H1 (cell line): ENCODE measurements around the gene USP53. TPM values are rescaled to one million over a fixed set of nuclear protein-coding genes. Genes with fewer than 3 reads are reported as not detected.

ENCODE experiments used
- CTCF ChIA-PET: fragments of 300-600 bp; sonication (Branson Sonifier 250); formaldehyde crosslinking; loops from one replicate; lab custom pipeline; 2021; ENCODE audit not compliant: partially characterized antibody; lab: Charles Lee
- POLR2A ChIA-PET: fragments of 300-600 bp; sonication (Branson Sonifier 250); formaldehyde crosslinking; loops from one replicate; lab custom pipeline; 2021; ENCODE audit warnings: inconsistent platforms; ENCODE audit not compliant: partially characterized antibody; lab: Charles Lee
- DNase-seq, 2 experiments: peaks; one replicate each; pipeline versions ENCODE4 v3.0.0 to v3.0.0-alpha.2; 2010 to 2022; ENCODE audit warnings: low spot score in 2 of 2, low read depth in 1 of 2, mixed read lengths in 1 of 2
- FAIRE-seq: peaks from 2 replicates; lab custom pipeline; 2011; peaks lifted over from hg19 to GRCh38; lab: Jason Lieb, UNC
- H2AFZ ChIP-seq: 2 replicates; pipeline ENCODE4 v1.8.1; 2012; ENCODE audit warnings: low read length, inconsistent platforms
- H2AK5ac ChIP-seq: 2 replicates; pipeline ENCODE4 v1.6.1; 2013; ENCODE audit warnings: low read depth, low read length
- H2BK120ac ChIP-seq: replicated peaks from 2 replicates; pipeline ENCODE3; 2013; ENCODE audit warnings: low read depth, low read length, inconsistent platforms
- H2BK12ac ChIP-seq: 2 replicates; pipeline ENCODE4 v1.6.1; 2013; ENCODE audit warnings: low read depth, low read length
- H2BK15ac ChIP-seq: 2 replicates; pipeline ENCODE4 v1.6.1; 2013; ENCODE audit warnings: low read length
- H2BK20ac ChIP-seq: 2 replicates; pipeline ENCODE4 v1.6.1; 2013; ENCODE audit warnings: low read length
- H2BK5ac ChIP-seq: 2 replicates; pipeline ENCODE4 v1.6.1; 2013; ENCODE audit warnings: low read depth, low read length
- H3K14ac ChIP-seq: 2 replicates; pipeline ENCODE4 v1.6.1; 2013; ENCODE audit warnings: inconsistent platforms; ENCODE audit not compliant: insufficient read length
- H3K18ac ChIP-seq: 2 replicates; pipeline ENCODE4 v1.6.1; 2013; ENCODE audit warnings: low read length; ENCODE audit errors: extremely low read depth
- H3K23ac ChIP-seq: 2 replicates; pipeline ENCODE4 v1.6.1; 2013; ENCODE audit warnings: inconsistent platforms; ENCODE audit not compliant: insufficient read length
- H3K23me2 ChIP-seq: 2 replicates; pipeline ENCODE4 v1.6.1; 2013; ENCODE audit warnings: low read depth, low read length
- H3K27ac ChIP-seq: 2 replicates; pipeline ENCODE4 v1.6.1; 2011; ENCODE audit warnings: low read depth, low read length, inconsistent platforms
- H3K27me3 ChIP-seq, 4 experiments: replicated peaks in 1 of 4; 1 replicate in 1 of 4; 2 replicates in 3 of 4; pipeline versions ENCODE4 v1.6.1 to v1.8.1; 2011 to 2013; ENCODE audit warnings: low read length in 3 of 4, mild to moderate bottlenecking in 3 of 4, inconsistent platforms in 2 of 4, mixed read lengths in 2 of 4, moderate library complexity in 1 of 4; ENCODE audit not compliant: control insufficient read depth in 3 of 4, insufficient read depth in 3 of 4; ENCODE audit errors: extremely low read depth in 1 of 4
- H3K36me3 ChIP-seq, 4 experiments: 2 replicates each; pipeline versions ENCODE4 v1.6.1 to v1.8.1; 2011 to 2013; ENCODE audit warnings: mild to moderate bottlenecking in 4 of 4, low read length in 3 of 4, moderate library complexity in 2 of 4, control low read depth in 1 of 4, inconsistent platforms in 1 of 4; ENCODE audit not compliant: insufficient read depth in 4 of 4, control insufficient read depth in 2 of 4
- H3K4ac ChIP-seq: replicated peaks from 2 replicates; pipeline ENCODE3; 2013; ENCODE audit warnings: low read length, low read depth, mixed read lengths, inconsistent platforms; ENCODE audit not compliant: insufficient read length
- H3K4me1 ChIP-seq, 4 experiments: replicated peaks in 1 of 4; 1 replicate in 1 of 4; 2 replicates in 3 of 4; pipeline versions ENCODE4 v1.6.1 to v1.8.1; 2011 to 2013; ENCODE audit warnings: low read length in 3 of 4, inconsistent platforms in 2 of 4, mixed read lengths in 1 of 4; ENCODE audit not compliant: insufficient read depth in 4 of 4, control insufficient read depth in 3 of 4
- H3K4me2 ChIP-seq, 2 experiments: 2 replicates each; pipeline versions ENCODE4 v1.6.1 to v1.8.1; 2011 to 2013; ENCODE audit warnings: low read depth in 2 of 2, low read length in 2 of 2, control low read depth in 1 of 2, inconsistent platforms in 1 of 2, mild to moderate bottlenecking in 1 of 2; ENCODE audit not compliant: insufficient read depth in 1 of 2
- H3K4me3 ChIP-seq, 4 experiments: fragments of 200-600, 300-600 bp in 1 of 4; sonication (generic), shearing (Covaris generic), sonication (Bioruptor Twin) in 1 of 4; 2 replicates each; pipeline versions ENCODE4 v1.5.1 to v1.8.1; 2011 to 2016; ENCODE audit warnings: low read length in 4 of 4, low read depth in 3 of 4, control low read depth in 2 of 4, inconsistent platforms in 2 of 4, mild to moderate bottlenecking in 2 of 4, mixed read lengths in 1 of 4, moderate library complexity in 1 of 4; ENCODE audit not compliant: insufficient read depth in 2 of 4; ENCODE audit errors: extremely low read depth in 1 of 4
- H3K56ac ChIP-seq: replicated peaks from 2 replicates; pipeline ENCODE3; 2013; ENCODE audit warnings: low read depth, mild to moderate bottlenecking, mixed read lengths, low read length, inconsistent platforms; ENCODE audit not compliant: insufficient read length
- H3K79me1 ChIP-seq: 2 replicates; pipeline ENCODE4 v1.6.1; 2013; ENCODE audit warnings: low read depth, low read length, control low read depth
- H3K79me2 ChIP-seq, 2 experiments: 2 replicates each; pipeline versions ENCODE4 v1.6.1 to v1.8.1; 2012 to 2013; ENCODE audit warnings: low read length in 2 of 2, mild to moderate bottlenecking in 2 of 2, inconsistent platforms in 1 of 2; ENCODE audit not compliant: insufficient read depth in 2 of 2, control insufficient read depth in 1 of 2
- H3K9ac ChIP-seq, 4 experiments: replicated peaks in 1 of 4; 1 replicate in 1 of 4; 2 replicates in 3 of 4; pipeline versions ENCODE4 v1.6.1 to v1.8.1; 2011 to 2013; ENCODE audit warnings: low read depth in 3 of 4, low read length in 3 of 4, control low read depth in 2 of 4, mild to moderate bottlenecking in 2 of 4, moderate library complexity in 2 of 4, inconsistent platforms in 1 of 4; ENCODE audit errors: extremely low read depth in 1 of 4
- H3K9me3 ChIP-seq, 2 experiments: 2 replicates each; pipeline versions ENCODE4 v1.6.1 to v1.8.1; 2012 to 2013; ENCODE audit warnings: mild to moderate bottlenecking in 2 of 2, moderate library complexity in 2 of 2, control low read depth in 1 of 2, inconsistent platforms in 1 of 2, low read depth in 1 of 2, low read length in 1 of 2, mixed read lengths in 1 of 2; ENCODE audit not compliant: insufficient read depth in 2 of 2
- H4K20me1 ChIP-seq, 2 experiments: replicated peaks in 1 of 2; 2 replicates each; pipeline versions ENCODE3 to v1.8.1; 2011 to 2013; ENCODE audit warnings: inconsistent platforms in 2 of 2, low read length in 2 of 2, mild to moderate bottlenecking in 1 of 2; ENCODE audit not compliant: insufficient read depth in 2 of 2, control insufficient read depth in 1 of 2
- H4K5ac ChIP-seq: 2 replicates; pipeline ENCODE4 v1.6.1; 2013; ENCODE audit warnings: low read length, low read depth, mixed read lengths, inconsistent platforms; ENCODE audit not compliant: insufficient read length
- H4K8ac ChIP-seq: 2 replicates; pipeline ENCODE4 v1.8.0; 2013; ENCODE audit warnings: mild to moderate bottlenecking, moderate library complexity, low read length, inconsistent platforms; ENCODE audit not compliant: insufficient read depth; ENCODE audit errors: extremely low read depth
- H4K91ac ChIP-seq: replicated peaks from 2 replicates; pipeline ENCODE3; 2013; ENCODE audit warnings: low read length, mixed read lengths, inconsistent platforms; ENCODE audit not compliant: insufficient read length
- BACH1 ChIP-seq: IDR thresholded peaks from 2 replicates; pipeline ENCODE4 v1.6.1; 2012; ENCODE audit warnings: low read length, improper control_type of control experiment
- CHD1 ChIP-seq: IDR thresholded peaks from 2 replicates; pipeline ENCODE4 v1.6.1; 2012; ENCODE audit warnings: low read depth, low read length, improper control_type of control experiment
- CREB1 ChIP-seq: IDR thresholded peaks from 2 replicates; pipeline ENCODE4 v1.6.1; 2012; ENCODE audit warnings: inconsistent platforms
- E2F6 ChIP-seq: IDR thresholded peaks from 2 replicates; pipeline ENCODE4 v1.6.1; 2012; ENCODE audit warnings: inconsistent platforms
- GABPA ChIP-seq: IDR thresholded peaks from 2 replicates; pipeline ENCODE4 v1.6.1; 2011; ENCODE audit warnings: mild to moderate bottlenecking, low read length, moderate library complexity, borderline replicate concordance; ENCODE audit not compliant: insufficient read depth
- HDAC6 ChIP-seq: IDR thresholded peaks from one replicate; pipeline ENCODE4 v1.7.1; 2012; ENCODE audit warnings: low read depth, mild to moderate bottlenecking, inconsistent platforms, low read length, moderate library complexity
- JUN ChIP-seq: IDR thresholded peaks from 2 replicates; pipeline ENCODE4 v1.6.1; 2011; ENCODE audit warnings: low read depth, mild to moderate bottlenecking, improper control_type of control experiment, low read length
- NRF1 ChIP-seq: IDR thresholded peaks from 2 replicates; pipeline ENCODE4 v1.6.1; 2011; ENCODE audit warnings: mild to moderate bottlenecking, low read depth, low read length, improper control_type of control experiment
- RXRA ChIP-seq: IDR thresholded peaks from 2 replicates; pipeline ENCODE4 v1.6.1; 2011; ENCODE audit warnings: low read depth, mild to moderate bottlenecking, low read length, moderate library complexity; ENCODE audit not compliant: insufficient read depth
- SIX5 ChIP-seq: IDR thresholded peaks from 2 replicates; pipeline ENCODE4 v1.6.1; 2011; ENCODE audit warnings: mild to moderate bottlenecking, low read depth, low read length
- SP1 ChIP-seq: IDR thresholded peaks from 2 replicates; pipeline ENCODE4 v1.6.1; 2011; ENCODE audit warnings: low read depth, low read length
- SUZ12 ChIP-seq: fragments of 200-600 bp; sonication (generic); IDR thresholded peaks from 2 replicates; pipeline ENCODE4 v1.6.1; 2012; ENCODE audit warnings: mild to moderate bottlenecking, inconsistent platforms, low read length, moderate library complexity, mixed read lengths
- TAF1 ChIP-seq: IDR thresholded peaks from 2 replicates; pipeline ENCODE4 v1.6.1; 2011; ENCODE audit warnings: mild to moderate bottlenecking, low read depth, low read length
- ZNF274 ChIP-seq: IDR thresholded peaks from 2 replicates; pipeline ENCODE4 v1.7.0; 2012; ENCODE audit warnings: low read length, borderline replicate concordance; ENCODE audit errors: extremely low read depth
- WGBS, 2 experiments: shearing (Covaris generic) in 1 of 2; methylation state at CpG; one replicate each; pipeline versions ENCODE4 v1.1.6 to v1.1.7; 2013 to 2015; ENCODE audit warnings: low lambda C conversion rate in 2 of 2, mixed read lengths in 2 of 2, inconsistent platforms in 1 of 2, low coverage in 1 of 2, missing lambda C conversion rate in 1 of 2; ENCODE audit not compliant: insufficient replicate concordance in 2 of 2, insufficient coverage in 1 of 2, insufficient read length in 1 of 2; ENCODE audit errors: extremely low coverage in 1 of 2, missing lambda C conversion rate in 1 of 2; 5-methylcytosine and 5-hydroxymethylcytosine counted together
- polyA plus RNA-seq, 7 experiments: library from polyadenylated mRNA; depleted of rRNA in 3 of 7; stranded (reverse) in 5 of 7; unstranded in 2 of 7; fragments of >200 nt in 5 of 7; fragments of 200-250 nt in 2 of 7; gene quantifications; 1 replicate in 5 of 7; 2 replicates in 1 of 7; 4 replicates in 1 of 7; pipeline versions ENCODE4 v1.2.1 to v1.2.3, GENCODE V29; 2011 to 2013; ENCODE audit warnings: missing spikeins in 2 of 7, mixed read lengths in 2 of 7
- total RNA-seq: library from RNA; stranded (reverse); fragmentation: NEBNext Ultra II Directional; extraction: Animal tissue kit (Norgen Biotek cat#: 25700); gene quantifications from 2 replicates; pipeline ENCODE4 v1.2.1, GENCODE V29; 2021

USP53 gene
- total and polyA plus RNA-seq, 2 of the 8 experiments (the other 6 are each of a cell fraction or from before 2014, with no cell fraction given): 2.9 to 14.9 TPM

GRCh38 chr4:119303587-119304305, 91.2 kb downstream of the USP53 start:
- POLR2A ChIA-PET: no interaction called here
- CTCF ChIA-PET: interaction anchor here (0.6 to 1.5 kb wide), 2 partner anchors 263 to 452 kb away, joined by 3 to 5 read pairs; no protein-coding TSS in a partner anchor
- Histone ChIP-seq H2BK15ac (no peak overlapping the region), H3K36me3 (no peaks in the 10 kb centered on the region), H3K4me3 (no peak overlapping the region), H3K27me3 (no peaks in the 10 kb centered on the region), H4K8ac (no peak overlapping the region), H3K27ac (no peak overlapping the region), H2BK5ac (no peak overlapping the region), H3K4me2 (no peak overlapping the region), H3K4ac (no peak overlapping the region), H4K91ac (no peak overlapping the region), H3K56ac (no peak overlapping the region), H3K4me1 (peaks cover 0 to 6% (median 3%) of the 10 kb centered on the region in 4 experiments; a peak in 5 of 7 replicates), H3K18ac (no peak overlapping the region), H4K5ac (no peak overlapping the region), H3K9ac (no peak overlapping the region), H2BK12ac (no peak overlapping the region), H2AK5ac (no peak overlapping the region), H3K14ac (no peak overlapping the region), H3K79me2 (peaks cover 3 to 13% of the 10 kb centered on the region in 2 experiments; a peak in 3 of 4 replicates), H2BK120ac (no peak overlapping the region), H2BK20ac (no peak overlapping the region), H3K9me3 (no peaks in the 10 kb centered on the region), H4K20me1 (no peaks in the 10 kb centered on the region), H3K23me2 (peaks cover 11% of the 10 kb centered on the region), H2AFZ (no peak overlapping the region), H3K79me1 (0 out of 2 replicates have a peak, but pooled peaks cover 6% of the 10 kb centered on the region), H3K23ac (no peak overlapping the region)
- FAIRE-seq: no peak
- DNase-seq: no peak
- WGBS, 2 experiments: 87% methylated on average over 5 of the region's 5 CpGs; no CpG with 5 or more reads in 1 of the 2 experiments
- no peak for TF ChIP-seq E2F6
- TF ChIP-seq RXRA: no peak
- no peak for TF ChIP-seq BACH1
- TF ChIP-seq NRF1: no peak
- TF ChIP-seq SP1: no peak
- TF ChIP-seq CHD1: no peak
- TF ChIP-seq GABPA: no peak
- no peak for TF ChIP-seq ZNF274
- TF ChIP-seq CREB1: no peak
- TF ChIP-seq SUZ12: no peak
- TF ChIP-seq SIX5: no peak
- no peak for TF ChIP-seq JUN
- no peak for TF ChIP-seq HDAC6
- TF ChIP-seq TAF1: no peak
